Measurements from ENCODE around the gene NFKBIB.

Gene NFKBIB, protein sequence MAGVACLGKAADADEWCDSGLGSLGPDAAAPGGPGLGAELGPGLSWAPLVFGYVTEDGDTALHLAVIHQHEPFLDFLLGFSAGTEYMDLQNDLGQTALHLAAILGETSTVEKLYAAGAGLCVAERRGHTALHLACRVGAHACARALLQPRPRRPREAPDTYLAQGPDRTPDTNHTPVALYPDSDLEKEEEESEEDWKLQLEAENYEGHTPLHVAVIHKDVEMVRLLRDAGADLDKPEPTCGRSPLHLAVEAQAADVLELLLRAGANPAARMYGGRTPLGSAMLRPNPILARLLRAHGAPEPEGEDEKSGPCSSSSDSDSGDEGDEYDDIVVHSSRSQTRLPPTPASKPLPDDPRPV

DNA sequence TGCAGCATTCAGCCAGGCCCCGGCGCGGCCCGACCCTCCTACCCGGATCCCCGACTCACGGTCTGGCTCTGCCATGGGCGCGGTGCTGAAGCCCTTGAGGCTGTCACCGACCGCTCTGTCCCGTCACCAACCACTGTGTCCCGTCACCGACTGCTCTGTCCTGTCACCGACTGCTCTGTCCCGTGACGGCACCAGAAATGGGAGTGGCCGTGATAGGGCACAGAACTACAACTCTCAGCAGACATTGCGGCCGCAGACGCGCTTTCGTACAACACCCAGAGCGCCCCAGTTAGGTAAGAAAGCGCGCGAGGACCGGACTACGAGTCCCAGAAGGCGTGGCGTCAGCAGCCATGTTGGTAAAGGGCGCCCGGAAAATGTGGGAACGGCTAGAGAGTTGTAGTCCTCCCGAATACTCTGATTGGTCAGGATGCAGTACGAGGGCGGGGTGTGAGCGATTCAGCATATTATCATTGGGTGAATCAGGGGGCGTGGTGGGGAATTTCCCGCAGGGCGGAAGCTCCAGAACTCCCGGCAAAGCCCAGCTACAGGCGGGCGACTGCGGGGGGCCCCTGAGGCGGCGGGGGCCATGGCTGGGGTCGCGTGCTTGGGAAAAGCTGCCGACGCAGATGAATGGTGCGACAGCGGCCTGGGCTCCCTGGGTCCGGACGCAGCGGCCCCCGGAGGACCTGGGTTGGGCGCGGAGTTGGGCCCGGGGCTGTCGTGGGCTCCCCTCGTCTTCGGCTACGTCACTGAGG is at the start of gene NFKBIB, which contains the start of gene SIRT2:
Gene NFKBIB, plus strand, starts transcription at position 523 of the 755 bp plus-strand sequence. Its CDS starts 64 bp downstream, at position 587.
Gene SIRT2, minus strand, starts transcription at position 172 of the 755 bp plus-strand sequence. Its CDS starts 97 bp downstream, at position 75.
- POLR2A ChIA-PET = interaction anchor here (0.8 to 1.0 kb wide), 3 partner anchors 12 to 368 kb away, joined by 3 to 4 read pairs (median 4); no protein-coding TSS in a partner anchor
- H3K4me3 ChIP-seq (ENCODE audit: low read depth, low read length) = peak within 1 kb of the TSS; percentile 91
- CTCF ChIA-PET = interaction anchor here (1.3 to 4.4 kb wide), 3 partner anchors 12 to 30 kb away, joined by 8 to 53 read pairs (median 13); partner anchors contain the start of genes MRPS12 and SARS2
- peak; percentile 97 for DNase-seq (ENCODE audit: low read depth, low spot score)
- TF ChIP-seq, protein P1, sequence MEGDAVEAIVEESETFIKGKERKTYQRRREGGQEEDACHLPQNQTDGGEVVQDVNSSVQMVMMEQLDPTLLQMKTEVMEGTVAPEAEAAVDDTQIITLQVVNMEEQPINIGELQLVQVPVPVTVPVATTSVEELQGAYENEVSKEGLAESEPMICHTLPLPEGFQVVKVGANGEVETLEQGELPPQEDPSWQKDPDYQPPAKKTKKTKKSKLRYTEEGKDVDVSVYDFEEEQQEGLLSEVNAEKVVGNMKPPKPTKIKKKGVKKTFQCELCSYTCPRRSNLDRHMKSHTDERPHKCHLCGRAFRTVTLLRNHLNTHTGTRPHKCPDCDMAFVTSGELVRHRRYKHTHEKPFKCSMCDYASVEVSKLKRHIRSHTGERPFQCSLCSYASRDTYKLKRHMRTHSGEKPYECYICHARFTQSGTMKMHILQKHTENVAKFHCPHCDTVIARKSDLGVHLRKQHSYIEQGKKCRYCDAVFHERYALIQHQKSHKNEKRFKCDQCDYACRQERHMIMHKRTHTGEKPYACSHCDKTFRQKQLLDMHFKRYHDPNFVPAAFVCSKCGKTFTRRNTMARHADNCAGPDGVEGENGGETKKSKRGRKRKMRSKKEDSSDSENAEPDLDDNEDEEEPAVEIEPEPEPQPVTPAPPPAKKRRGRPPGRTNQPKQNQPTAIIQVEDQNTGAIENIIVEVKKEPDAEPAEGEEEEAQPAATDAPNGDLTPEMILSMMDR (IDR thresholded peaks at IDR 0.05; ENCODE audit: insufficient read depth, low read length, missing control alignments) = no peak

DNA sequence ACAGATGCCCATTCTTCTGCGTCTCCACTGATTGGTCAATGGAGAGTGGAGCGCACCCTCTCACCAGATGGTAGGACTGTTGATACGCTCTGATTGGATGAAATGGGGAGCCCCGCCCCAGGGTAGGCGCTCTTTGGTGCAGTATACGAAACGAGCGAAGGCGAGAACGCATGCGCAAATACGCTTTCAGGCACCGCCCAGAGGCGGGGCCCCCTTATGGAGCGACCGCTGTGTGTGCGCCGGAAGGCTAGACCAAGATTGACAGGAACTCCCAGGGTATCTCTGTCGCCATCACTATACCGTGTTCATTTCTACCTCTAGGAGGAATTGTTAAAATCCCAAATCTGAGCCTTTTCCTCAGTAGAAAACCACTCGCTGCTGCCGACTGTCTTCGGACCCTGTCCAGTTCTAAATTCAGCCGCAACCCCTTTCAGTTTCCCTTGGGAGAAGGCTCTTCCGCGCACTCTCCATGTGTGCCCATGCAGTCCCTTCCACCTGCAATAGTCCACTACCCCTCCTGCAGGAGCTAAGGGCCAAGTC is 49.3 kb upstream of the NFKBIB start:
- peak; percentile 100 for DNase-seq (ENCODE audit: low read depth, low spot score)
- CTCF ChIA-PET = interaction anchor here (0.7 to 1.8 kb wide), 3 partner anchors 19 to 448 kb away, joined by 3 to 5 read pairs (median 3); partner anchors contain the start of genes FAM98C, MRPS12 and SARS2
- POLR2A ChIA-PET = no interaction called here
- peak overlapping the region; percentile 77 for H3K4me3 ChIP-seq (ENCODE audit: low read depth, low read length)
- TF ChIP-seq, protein P1 (IDR thresholded peaks at IDR 0.05; ENCODE audit: insufficient read depth, low read length, missing control alignments) = no peak

DNA sequence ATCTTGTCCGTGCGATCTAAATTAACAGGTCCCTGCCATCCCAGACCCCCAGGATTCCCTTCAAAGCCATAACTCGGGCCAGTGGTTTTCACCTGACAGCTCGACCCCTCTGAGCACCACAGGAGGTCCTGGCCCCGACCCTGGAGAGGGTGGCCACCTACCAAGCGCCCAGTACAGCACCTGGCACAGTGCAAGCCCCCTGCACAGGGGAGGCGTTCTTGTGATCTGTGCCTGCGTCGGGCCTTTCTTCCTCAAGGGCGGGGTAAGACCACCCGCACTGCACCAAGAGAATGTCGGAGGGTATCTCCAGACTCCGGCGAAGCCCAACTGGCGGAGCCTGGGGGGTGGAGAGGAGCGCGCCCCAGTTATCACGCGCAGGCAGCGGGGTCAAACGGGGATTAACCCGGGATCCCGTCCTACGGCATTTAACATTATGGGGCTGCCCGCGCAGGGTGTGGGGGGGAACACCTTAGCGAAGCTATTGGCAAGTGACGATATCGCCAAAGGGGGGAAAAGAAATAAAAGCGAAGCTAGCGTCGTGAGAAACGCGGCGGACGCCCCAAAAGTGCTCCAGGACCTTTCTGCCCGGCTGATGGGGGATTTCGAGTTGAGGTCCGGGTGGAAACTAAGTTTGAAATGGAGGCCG is 48.7 kb upstream of the NFKBIB start:
- POLR2A ChIA-PET = interaction anchor here (0.7 to 1.0 kb wide), 2 partner anchors 21 to 192 kb away, joined by 3 read pairs; no protein-coding TSS in a partner anchor
- CTCF ChIA-PET = interaction anchor here (0.7 to 1.8 kb wide), 5 partner anchors 10 to 448 kb away, joined by 3 to 5 read pairs (median 3); partner anchors contain the start of genes FAM98C, MRPS12 and SARS2
- H3K4me3 ChIP-seq (ENCODE audit: low read depth, low read length) = peak overlapping the region; percentile 77
- TF ChIP-seq, protein P1 (IDR thresholded peaks at IDR 0.05; ENCODE audit: insufficient read depth, low read length, missing control alignments) = no peak
- no peak for DNase-seq (ENCODE audit: low read depth, low spot score)

DNA sequence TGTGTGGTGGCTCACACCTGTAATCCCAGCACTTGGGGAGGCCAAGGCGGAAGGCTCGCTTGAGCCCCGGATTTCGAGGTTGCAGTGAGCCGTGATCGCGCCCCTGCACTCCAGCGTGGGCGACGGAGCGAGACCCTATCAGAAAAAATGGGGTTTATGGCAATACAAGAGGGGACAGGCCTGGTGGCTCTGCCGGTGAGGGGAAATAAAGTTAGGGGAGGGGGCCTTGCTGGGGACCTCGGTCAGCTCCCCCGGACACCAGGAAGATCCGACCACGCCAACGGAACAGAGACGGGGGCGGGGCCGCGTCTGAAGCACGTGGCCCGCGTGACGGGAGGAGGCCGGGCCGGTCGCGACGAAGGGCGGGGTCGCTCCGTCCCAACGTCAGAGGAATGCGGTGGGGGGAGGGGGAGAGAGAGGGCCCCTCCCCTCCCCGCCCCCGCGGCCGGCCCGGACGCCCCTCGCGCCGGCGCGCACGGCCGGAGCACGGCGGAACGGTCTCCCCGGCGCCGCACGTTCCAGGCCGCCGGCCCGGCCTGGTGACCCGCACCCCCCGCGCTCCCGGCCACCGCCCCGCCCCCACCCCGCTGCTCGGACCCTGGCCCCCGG is 48.0 kb upstream of the NFKBIB start:
- TF ChIP-seq, protein P1 (IDR thresholded peaks at IDR 0.05; ENCODE audit: insufficient read depth, low read length, missing control alignments) = no peak
- peak overlapping the region; percentile 77 for H3K4me3 ChIP-seq (ENCODE audit: low read depth, low read length)
- no peak for DNase-seq (ENCODE audit: low read depth, low spot score)
- POLR2A ChIA-PET = interaction anchor here (0.7 to 1.0 kb wide), 2 partner anchors 22 to 192 kb away, joined by 3 read pairs; no protein-coding TSS in a partner anchor
- CTCF ChIA-PET = interaction anchor here (0.8 to 1.8 kb wide), 5 partner anchors 10 to 449 kb away, joined by 3 to 5 read pairs (median 3); partner anchors contain the start of genes FAM98C, MRPS12 and SARS2

DNA sequence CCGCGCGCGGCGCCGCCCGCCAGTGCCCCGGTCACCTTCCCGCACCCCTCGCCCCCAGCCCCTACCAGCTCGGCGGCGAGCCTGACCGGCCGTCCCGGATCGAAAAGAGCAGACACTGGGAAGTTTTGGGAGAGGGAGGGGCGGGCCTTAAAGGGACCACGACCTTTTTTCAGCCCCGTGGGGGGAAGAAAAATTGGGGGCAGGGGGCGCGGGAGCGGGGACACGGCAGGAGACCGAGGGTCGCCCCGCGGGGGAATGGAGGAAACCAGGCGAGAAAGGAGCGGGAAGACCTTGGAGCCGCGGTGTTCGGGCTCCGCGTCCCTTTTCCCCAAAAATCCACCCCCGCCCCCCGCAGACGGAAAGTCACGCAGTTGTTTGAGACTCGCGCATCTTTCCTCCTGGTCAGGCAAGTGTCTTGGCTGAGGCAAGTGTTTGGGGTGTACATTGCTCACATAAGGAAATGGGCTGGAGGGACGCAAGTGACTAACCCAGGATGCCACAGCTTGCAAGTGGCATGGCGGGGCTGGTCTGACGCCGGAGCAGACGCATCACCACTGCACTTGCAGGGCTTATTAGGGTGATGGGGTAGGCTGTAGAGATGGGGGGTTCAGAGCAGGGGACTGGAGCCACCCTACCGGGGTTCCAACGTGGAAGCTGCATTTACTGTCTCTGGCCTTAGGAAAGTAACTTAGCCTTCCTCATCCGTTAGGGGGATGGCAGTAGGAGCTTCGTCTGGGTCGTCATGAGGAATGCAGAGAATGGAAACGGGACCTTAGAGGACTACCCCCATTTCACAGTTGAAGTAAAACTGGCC is 47.3 kb upstream of the NFKBIB start:
- TF ChIP-seq, protein P1 (IDR thresholded peaks at IDR 0.05; ENCODE audit: insufficient read depth, low read length, missing control alignments) = no peak
- POLR2A ChIA-PET = interaction anchor here (0.8 to 1.7 kb wide), 3 partner anchors 11 to 193 kb away, joined by 3 to 4 read pairs (median 3); partner anchors contain the start of genes MRPS12 and SARS2
- DNase-seq (ENCODE audit: low read depth, low spot score) = no peak
- CTCF ChIA-PET = interaction anchor here (1.0 to 2.3 kb wide), 7 partner anchors 9 to 83 kb away, joined by 3 to 14 read pairs (median 5); partner anchors contain the start of genes MRPS12 and SARS2
- H3K4me3 ChIP-seq (ENCODE audit: low read depth, low read length) = peak overlapping the region; percentile 77

Measured in AG04449 (cell line).